CD4-positive, alpha-beta T cell (primary cell): Measurements from ENCODE around the gene PDLIM7. TPM values are rescaled to one million over a fixed set of nuclear protein-coding genes. Genes with fewer than 3 reads are reported as not detected.

ENCODE experiments used
- ATAC-seq: fragments of 200-7000 bp; cut with Tn5 transposase; one replicate; pipeline ENCODE4 v1.10.0; 2022; ENCODE audit warnings: mild to moderate bottlenecking; ENCODE audit not compliant: poor library complexity
- CTCF ChIA-PET: fragments of 350-600 bp; sonication (Branson Sonifier 250); formaldehyde crosslinking; loops from one replicate; lab custom pipeline; 2021; ENCODE audit warnings: antibody characterized with exemption, inconsistent platforms; lab: Charles Lee
- POLR2A ChIA-PET: fragments of 350-600 bp; sonication (Branson Sonifier 250); formaldehyde crosslinking; loops from one replicate; lab custom pipeline; 2021; ENCODE audit warnings: antibody characterized with exemption, inconsistent platforms; lab: Charles Lee
- DNase-seq, 14 experiments: peaks; one replicate each; pipeline ENCODE4 v3.0.0-alpha.2; 2013 to 2020; ENCODE audit warnings: mixed read lengths in 2 of 14
- H3K27ac ChIP-seq, 2 donors: one replicate each; pipeline versions ENCODE4 v1.5.1 to v1.7.0; 2013; ENCODE audit warnings: low read length in 2 of 2, low read depth in 1 of 2, mild to moderate bottlenecking in 1 of 2
- H3K27me3 ChIP-seq, 2 experiments: 1 replicate in 1 of 2; 2 replicates in 1 of 2; pipeline versions ENCODE4 v1.6.1 to v1.7.0; 2013; ENCODE audit warnings: low read length in 2 of 2, control low read depth in 1 of 2, mild to moderate bottlenecking in 1 of 2, moderate library complexity in 1 of 2; ENCODE audit not compliant: insufficient read depth in 2 of 2, control insufficient read depth in 1 of 2
- H3K36me3 ChIP-seq: one replicate; pipeline ENCODE4 v1.6.1; 2013; ENCODE audit warnings: low read length, control low read depth; ENCODE audit not compliant: insufficient read depth
- H3K4me1 ChIP-seq: one replicate; pipeline ENCODE4 v1.6.1; 2013; ENCODE audit warnings: low read length, control low read depth; ENCODE audit not compliant: insufficient read depth
- H3K4me3 ChIP-seq: one replicate; pipeline ENCODE4 v1.5.1; 2013; ENCODE audit warnings: mild to moderate bottlenecking, low read length, moderate library complexity
- H3K9me3 ChIP-seq, 2 experiments: 1 replicate in 1 of 2; 2 replicates in 1 of 2; pipeline versions ENCODE4 v1.6.1 to v1.7.0; 2013; ENCODE audit warnings: low read length in 2 of 2, mild to moderate bottlenecking in 2 of 2, control low read depth in 1 of 2, moderate library complexity in 1 of 2; ENCODE audit not compliant: control insufficient read depth in 1 of 2, insufficient read depth in 1 of 2
- H3K27ac Mint-ChIP-seq: one replicate; pipeline ENCODE4 v1.8.0; 2020; ENCODE audit warnings: mixed read lengths
- H3K27me3 Mint-ChIP-seq: one replicate; pipeline ENCODE4 v1.8.0; 2021; ENCODE audit warnings: mixed read lengths
- H3K36me3 Mint-ChIP-seq: one replicate; pipeline ENCODE4 v1.8.0; 2021; ENCODE audit warnings: low read depth, mixed read lengths
- H3K4me1 Mint-ChIP-seq: one replicate; pipeline ENCODE4 v1.8.0; 2021; ENCODE audit warnings: low read depth, mixed read lengths
- H3K4me3 Mint-ChIP-seq: one replicate; pipeline ENCODE4 v1.8.0; 2020; ENCODE audit warnings: mild to moderate bottlenecking, mixed read lengths
- H3K9me3 Mint-ChIP-seq: one replicate; pipeline ENCODE4 v1.8.0; 2020; ENCODE audit warnings: mixed read lengths
- intact Hi-C, 2 experiments: fragments of 100-400 bp; cut with DNase I in 1 of 2; cut with micrococcal nuclease in 1 of 2; formaldehyde crosslinking; loops; one replicate each; pipeline versions ENCODE4 v1.15.1 to v1.9.0; 2023 to 2025; cut with DNase I, micrococcal nuclease
- total RNA-seq, 174 experiments: library from RNA in 2 of 174; stranded (reverse) in 2 of 174; gene quantifications; one replicate each; pipeline ENCODE4 v1.2.3 and lab custom pipeline; 2021 to 2026
- TF ChIP-seq, protein P1 (sequence below): fragments of 200-600 bp; IDR thresholded peaks from one replicate; pipeline ENCODE4 v1.8.0; 2022; ENCODE audit warnings: antibody characterized with exemption, mild to moderate bottlenecking

The PDLIM7 gene
- total RNA-seq, 2 experiments from 2014 or later = 5.2 to 6.0 TPM

DNA sequence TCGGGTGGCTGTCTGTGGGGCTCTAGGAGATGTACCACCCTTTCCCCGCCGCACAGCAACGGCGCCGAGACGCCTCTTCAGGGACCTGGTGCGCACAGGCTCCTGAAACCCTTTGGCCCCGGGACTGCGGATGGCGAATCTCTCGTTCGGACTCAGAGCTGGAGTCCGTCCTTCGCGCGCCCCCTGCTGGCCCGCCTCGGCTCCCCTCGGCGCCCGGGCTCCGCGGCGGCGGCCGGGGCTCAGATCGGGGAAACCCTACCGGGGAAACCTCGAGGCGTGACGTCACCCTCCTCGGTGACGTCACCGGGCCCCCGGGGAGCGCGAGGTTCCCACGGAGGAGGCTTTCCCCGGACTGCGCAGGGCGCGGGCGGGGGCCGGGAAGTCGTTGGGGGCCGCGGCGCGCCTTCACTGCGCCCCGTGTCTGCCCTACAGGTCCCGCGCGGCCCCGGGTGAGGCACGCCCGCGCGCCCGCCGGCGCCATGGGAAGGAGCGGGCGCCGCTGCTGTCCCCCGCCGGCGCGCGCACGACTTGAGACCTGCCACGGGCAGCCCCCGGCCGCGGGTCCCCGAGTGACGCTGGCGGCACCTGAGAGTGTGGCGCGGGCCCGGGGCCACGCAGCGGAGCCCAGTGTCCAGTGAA is 42.9 kb downstream of the PDLIM7 start:
- ATAC-seq (peak; percentile 45), DNase-seq (peak; percentile 87 to 97 (median 94))
- Mint-ChIP-seq H3K9me3 (no peaks in the 10 kb centered on the region), H3K27ac (peak overlapping the region; percentile 93), H3K27me3 (no peaks in the 10 kb centered on the region), H3K4me1 (peaks cover 43% of the 10 kb centered on the region), H3K36me3 (peaks cover 8% of the 10 kb centered on the region), H3K4me3 (peak overlapping the region; percentile 89)
- intact Hi-C loops = loop anchor here (1.0 to 5.0 kb wide), 4 partner anchors 27 to 137 kb away; partner anchors contain the start of gene GRK6 (in 1 of the 2)
- Histone ChIP-seq H3K4me3 (peak overlapping the region; percentile 71), H3K9me3 (no peaks in the 10 kb centered on the region), H3K36me3 (no peaks in the 10 kb centered on the region), H3K4me1 (peaks cover 52% of the 10 kb centered on the region), H3K27me3 (no peaks in the 10 kb centered on the region), H3K27ac (peak overlapping the region; percentile 90 to 95)
- POLR2A ChIA-PET = interaction anchor here (0.9 to 14.1 kb wide), 16 partner anchors 10 to 138 kb away, joined by 3 to 435 read pairs (median 8); partner anchors contain the start of genes F12, GRK6, LMAN2 and PDLIM7
- TF ChIP-seq, protein P1, sequence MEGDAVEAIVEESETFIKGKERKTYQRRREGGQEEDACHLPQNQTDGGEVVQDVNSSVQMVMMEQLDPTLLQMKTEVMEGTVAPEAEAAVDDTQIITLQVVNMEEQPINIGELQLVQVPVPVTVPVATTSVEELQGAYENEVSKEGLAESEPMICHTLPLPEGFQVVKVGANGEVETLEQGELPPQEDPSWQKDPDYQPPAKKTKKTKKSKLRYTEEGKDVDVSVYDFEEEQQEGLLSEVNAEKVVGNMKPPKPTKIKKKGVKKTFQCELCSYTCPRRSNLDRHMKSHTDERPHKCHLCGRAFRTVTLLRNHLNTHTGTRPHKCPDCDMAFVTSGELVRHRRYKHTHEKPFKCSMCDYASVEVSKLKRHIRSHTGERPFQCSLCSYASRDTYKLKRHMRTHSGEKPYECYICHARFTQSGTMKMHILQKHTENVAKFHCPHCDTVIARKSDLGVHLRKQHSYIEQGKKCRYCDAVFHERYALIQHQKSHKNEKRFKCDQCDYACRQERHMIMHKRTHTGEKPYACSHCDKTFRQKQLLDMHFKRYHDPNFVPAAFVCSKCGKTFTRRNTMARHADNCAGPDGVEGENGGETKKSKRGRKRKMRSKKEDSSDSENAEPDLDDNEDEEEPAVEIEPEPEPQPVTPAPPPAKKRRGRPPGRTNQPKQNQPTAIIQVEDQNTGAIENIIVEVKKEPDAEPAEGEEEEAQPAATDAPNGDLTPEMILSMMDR = peak; percentile 79
- CTCF ChIA-PET = interaction anchor here (0.7 to 16.6 kb wide), 21 partner anchors 9 to 142 kb away, joined by 3 to 352 read pairs (median 5); partner anchors contain the start of genes F12, GRK6, LMAN2 and PDLIM7

DNA sequence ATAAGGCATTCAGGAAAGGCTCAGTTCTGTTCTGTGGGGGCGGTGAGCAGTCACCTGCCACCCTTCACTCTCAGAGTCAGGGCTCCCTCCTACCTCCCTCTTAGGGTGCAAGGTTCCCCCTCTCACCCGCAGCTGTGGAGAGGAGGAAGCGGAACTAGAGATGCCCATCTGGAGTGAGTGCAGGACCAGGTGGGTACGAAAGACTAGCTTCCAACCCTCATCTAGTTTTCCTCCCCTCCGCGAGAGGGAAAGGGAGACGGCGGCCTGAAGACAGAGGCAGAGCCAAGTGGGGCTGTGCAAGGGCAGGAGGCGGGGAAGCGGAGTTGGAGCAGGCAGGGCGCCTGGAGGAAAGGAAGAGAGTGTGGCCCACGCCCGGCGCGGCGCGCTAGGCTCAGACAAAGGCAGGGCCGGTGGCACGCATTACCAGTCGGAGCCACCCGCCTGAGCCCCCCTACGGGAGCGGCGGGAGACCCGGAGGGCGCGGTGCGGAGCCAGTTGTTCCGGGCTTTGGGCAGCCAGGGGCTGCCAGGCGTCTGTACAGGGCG is 43.5 kb downstream of the PDLIM7 start:
- no peaks in the 10 kb centered on the region for H3K27me3 ChIP-seq
- TF ChIP-seq, protein P1 = no peak
- Mint-ChIP-seq H3K36me3 (peaks cover 8% of the 10 kb centered on the region), H3K9me3 (no peaks in the 10 kb centered on the region), H3K4me3 (peak overlapping the region; percentile 89), H3K4me1 (peaks cover 43% of the 10 kb centered on the region), H3K27ac (peak overlapping the region; percentile 90), H3K27me3 (no peaks in the 10 kb centered on the region)
- ChIA-PET CTCF (interaction anchor here (0.8 to 16.6 kb wide), 9 partner anchors 10 to 102 kb away, joined by 3 to 352 read pairs (median 11); partner anchors contain the start of genes F12, GRK6, LMAN2 and PDLIM7), POLR2A (interaction anchor here (1.3 to 14.1 kb wide), 10 partner anchors 9 to 102 kb away, joined by 4 to 435 read pairs (median 14); partner anchors contain the start of genes F12, GRK6, LMAN2 and PFN3)
- H3K36me3 ChIP-seq = no peaks in the 10 kb centered on the region
- intact Hi-C loops = loop anchor here in 1 of 2 experiments (1.0 kb wide), 2 partner anchors 27 to 50 kb away; no protein-coding TSS in a partner anchor
- peaks cover 52% of the 10 kb centered on the region for H3K4me1 ChIP-seq
- ATAC-seq (peak; percentile 1), DNase-seq (no peak)
- peak overlapping the region; percentile 37 for H3K4me3 ChIP-seq
- peak overlapping the region in 1 of 2 donors; percentile 29 for H3K27ac ChIP-seq
- no peaks in the 10 kb centered on the region for H3K9me3 ChIP-seq
